Peyer's patch (tissue), 4 donors: ENCODE measurements around the gene ETV6. TPM values are rescaled to one million over a fixed set of nuclear protein-coding genes. Genes with fewer than 3 reads are reported as not detected.
"Not testable (repeated sequence)": the region's sequence is repeated elsewhere in the genome, so short reads cannot be mapped to it uniquely, and the experiment has no call there.

Source experiments
- DNase-seq, 3 donors: peaks; one replicate each; pipeline ENCODE4 v3.0.0-alpha.2; 2017 to 2019
- H3K27ac ChIP-seq, 4 donors: fragments of 200-600 bp; sonication (generic); one replicate each; pipeline ENCODE4 v1.5.1; 2016 to 2019
- H3K27me3 ChIP-seq, 2 donors: fragments of 200-600 bp; sonication (generic); one replicate each; pipeline ENCODE4 v1.5.1; 2019
- H3K36me3 ChIP-seq, 3 donors: fragments of 200-600 bp; sonication (generic); one replicate each; pipeline ENCODE4 v1.5.1; 2016 to 2019
- H3K4me1 ChIP-seq, 4 donors: fragments of 200-600 bp; sonication (generic); one replicate each; pipeline ENCODE4 v1.5.1; 2016 to 2019
- H3K4me3 ChIP-seq, 4 donors: fragments of 200-600 bp; sonication (generic); 1 replicate in 3 of 4; 2 replicates in 1 of 4; pipeline ENCODE4 v1.5.1; 2016 to 2019; ENCODE audit warnings: mild to moderate bottlenecking in 1 of 4
- H3K9me3 ChIP-seq, 4 donors: fragments of 200-600 bp; sonication (generic); one replicate each; pipeline ENCODE4 v1.5.1; 2016 to 2019; ENCODE audit warnings: mild to moderate bottlenecking in 1 of 4
- CTCF ChIP-seq, 6 experiments: fragments of 450-650 bp in 4 of 6; fragments of 200-600 bp in 2 of 6; sonication (generic) in 1 of 6; IDR thresholded peaks; one replicate each; pipeline ENCODE4 v1.5.1; 2017 to 2019; ENCODE audit warnings: antibody characterized with exemption in 6 of 6, mild to moderate bottlenecking in 3 of 6, moderate library complexity in 1 of 6
- POLR2A ChIP-seq, 2 donors: fragments of 450-650 bp; IDR thresholded peaks; one replicate each; pipeline ENCODE4 v1.5.1; 2017; ENCODE audit warnings: antibody characterized with exemption in 2 of 2, mild to moderate bottlenecking in 2 of 2, moderate library complexity in 2 of 2
- total RNA-seq, 4 donors: library from RNA; depleted of rRNA; stranded (reverse); fragments of >200 nt; gene quantifications; one replicate each; pipeline ENCODE4 v1.1.0, GENCODE V29; 2016

The ETV6 gene
- total RNA-seq, 4 donors from 2014 or later, result 35.4 to 49.5 (median 42.2) TPM

GRCh38 chr12:11676052-11676451 is 26.6 kb downstream of the ETV6 start:
- H3K9me3 ChIP-seq, result no peaks in the 10 kb centered on the region
- no peaks in the 10 kb centered on the region for H3K27me3 ChIP-seq
- no peak overlapping the region for H3K4me3 ChIP-seq
- TF ChIP-seq POLR2A (IDR thresholded peaks at IDR 0.05) (no peak), CTCF (IDR thresholded peaks at IDR 0.05) (no peak)
- H3K36me3 ChIP-seq, result no peaks in the 10 kb centered on the region
- peak overlapping the region in 2 of 4 donors; percentile 29 to 39 for H3K27ac ChIP-seq
- peaks cover 0 to 28% (median 0%) of the 10 kb centered on the region in 4 donors for H3K4me1 ChIP-seq
- no peak for DNase-seq

GRCh38 chr12:11677093-11677492 is 27.6 kb downstream of the ETV6 start:
- Histone ChIP-seq H3K27ac (no peak overlapping the region), H3K27me3 (no peaks in the 10 kb centered on the region), H3K4me1 (peaks cover 0 to 28% (median 0%) of the 10 kb centered on the region in 4 donors), H3K9me3 (no peaks in the 10 kb centered on the region), H3K36me3 (no peaks in the 10 kb centered on the region), H3K4me3 (no peak overlapping the region)
- TF ChIP-seq CTCF (IDR thresholded peaks at IDR 0.05) (no peak), POLR2A (IDR thresholded peaks at IDR 0.05) (no peak)
- no peak for DNase-seq

GRCh38 chr12:11677752-11678151 is 28.3 kb downstream of the ETV6 start:
- Histone ChIP-seq H3K9me3 (no peaks in the 10 kb centered on the region), H3K27ac (no peak overlapping the region), H3K4me3 (no peak overlapping the region), H3K4me1 (peaks cover 0 to 28% (median 0%) of the 10 kb centered on the region in 4 donors), H3K27me3 (no peaks in the 10 kb centered on the region), H3K36me3 (no peaks in the 10 kb centered on the region)
- TF ChIP-seq POLR2A (IDR thresholded peaks at IDR 0.05), result no peak
- no peak for TF ChIP-seq CTCF (IDR thresholded peaks at IDR 0.05)
- no peak for DNase-seq

DNA sequence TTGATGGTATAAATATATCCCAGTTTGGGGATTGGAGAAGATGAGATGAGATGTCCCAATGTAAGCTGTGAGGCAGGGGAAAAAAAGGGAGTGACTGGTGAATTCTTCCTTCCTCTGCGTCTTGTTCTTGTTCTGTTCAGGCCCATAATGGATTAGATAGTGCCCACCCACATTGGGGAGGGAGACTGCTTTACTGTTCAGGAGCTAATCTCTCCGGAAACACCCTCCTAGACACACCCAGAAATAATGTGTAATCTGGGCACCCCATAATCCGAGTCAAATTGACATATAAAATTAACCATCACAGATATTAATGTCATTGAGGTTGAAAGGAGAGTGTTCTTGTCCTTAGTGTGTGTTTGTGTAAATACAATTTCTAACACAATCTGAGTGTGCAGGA is 29.3 kb downstream of the ETV6 start:
- H3K4me1 ChIP-seq, result peaks cover 0 to 28% (median 0%) of the 10 kb centered on the region in 4 donors
- H3K27ac ChIP-seq, result no peak overlapping the region
- no peak for TF ChIP-seq POLR2A (IDR thresholded peaks at IDR 0.05)
- TF ChIP-seq CTCF (IDR thresholded peaks at IDR 0.05), result no peak
- H3K27me3 ChIP-seq, result no peaks in the 10 kb centered on the region
- H3K36me3 ChIP-seq, result no peaks in the 10 kb centered on the region
- DNase-seq, result no peak
- no peaks in the 10 kb centered on the region for H3K9me3 ChIP-seq
- no peak overlapping the region for H3K4me3 ChIP-seq

- no peak for DNase-seq
- Histone ChIP-seq H3K27ac (no peak overlapping the region), H3K36me3 (no peaks in the 10 kb centered on the region), H3K27me3 (no peaks in the 10 kb centered on the region), H3K4me3 (no peak overlapping the region), H3K9me3 (no peaks in the 10 kb centered on the region), H3K4me1 (peaks cover 0 to 25% (median 0%) of the 10 kb centered on the region in 4 donors)
- TF ChIP-seq POLR2A (IDR thresholded peaks at IDR 0.05), result no peak
- no peak for TF ChIP-seq CTCF (IDR thresholded peaks at IDR 0.05)
Observed at GRCh38 chr12:11681207-11681606, 31.7 kb downstream of the ETV6 start.

GRCh38 chr12:11681695-11682094 is 32.2 kb downstream of the ETV6 start:
- not testable (repeated sequence) for H3K4me3 ChIP-seq, H3K27me3 ChIP-seq, DNase-seq, H3K9me3 ChIP-seq, H3K36me3 ChIP-seq, H3K27ac ChIP-seq
- peaks cover 0 to 23% (median 0%) of the 10 kb centered on the region in 4 donors for H3K4me1 ChIP-seq
